ENCODE data around the gene C14orf119. TPM values are rescaled to one million over a fixed set of nuclear protein-coding genes. Genes with fewer than 3 reads are reported as not detected.

C14orf119 gene
- total RNA-seq, 2 donors from 2014 or later, result 20.3 to 32.3 TPM

DNA sequence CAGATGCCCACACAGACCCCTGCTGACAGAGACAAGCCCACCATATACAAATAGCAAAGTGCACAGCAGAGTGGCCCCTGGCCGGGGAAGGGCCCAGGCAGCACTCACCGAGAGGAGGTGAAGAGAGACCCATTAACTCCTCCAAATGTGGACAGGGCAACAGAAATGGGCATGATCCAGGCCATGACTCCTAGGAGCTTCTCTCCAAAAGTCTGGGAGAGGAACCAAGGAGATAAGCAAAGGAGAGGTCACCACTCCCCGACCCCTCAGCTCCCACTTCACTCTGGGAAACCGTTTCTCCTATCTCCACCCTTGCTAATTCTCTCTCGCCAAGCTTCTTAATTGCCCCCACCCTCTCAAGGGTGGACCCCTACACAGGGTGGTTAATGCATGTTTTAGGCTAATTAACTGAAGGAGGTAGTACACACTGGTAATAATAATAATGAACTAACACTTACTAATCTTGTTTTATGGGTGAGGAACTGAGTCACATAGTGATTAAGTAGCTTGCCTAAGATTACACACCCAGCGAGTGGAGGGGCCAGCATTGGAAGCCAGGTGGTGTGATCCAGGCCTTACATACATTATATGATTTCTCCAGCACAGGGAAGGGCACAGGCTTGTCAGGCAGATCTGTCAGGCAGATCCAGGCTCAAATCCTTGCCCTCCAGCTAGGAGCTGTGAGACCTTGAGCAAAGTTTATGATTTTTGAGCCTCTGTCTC is 42.7 kb downstream of the C14orf119 start:
- no peak overlapping the region for H3K4me3 ChIP-seq
- DNase-seq (ENCODE audit: low spot score), result no peak
- 67% methylated on average over 6 of the region's 6 CpGs for WGBS
- H3K27ac ChIP-seq, result peak overlapping the region; percentile 58 to 73
- H3K36me3 ChIP-seq, result peaks cover 3 to 13% of the 10 kb centered on the region in 2 donors
- intact Hi-C loops (cut with DNase I), result no loop called here
- no peaks in the 10 kb centered on the region for H3K27me3 ChIP-seq (replicated peaks; ENCODE audit: insufficient read depth)
- TF ChIP-seq POLR2A (IDR thresholded peaks at IDR 0.05), result no peak
- no peak for TF ChIP-seq CTCF (IDR thresholded peaks at IDR 0.05)
- TF ChIP-seq POLR2AphosphoS5 (IDR thresholded peaks at IDR 0.05), result no peak
- no peaks in the 10 kb centered on the region for H3K4me1 ChIP-seq (replicated peaks)
- no peaks in the 10 kb centered on the region for H3K9me3 ChIP-seq

GRCh38 chr14:23139874-23140273 is 44.6 kb downstream of the C14orf119 start:
- H3K4me3 ChIP-seq, result no peak overlapping the region
- no peak for TF ChIP-seq POLR2A (IDR thresholded peaks at IDR 0.05)
- no peak for TF ChIP-seq CTCF (IDR thresholded peaks at IDR 0.05)
- TF ChIP-seq POLR2AphosphoS5 (IDR thresholded peaks at IDR 0.05), result no peak
- H3K27me3 ChIP-seq (replicated peaks; ENCODE audit: insufficient read depth), result no peaks in the 10 kb centered on the region
- 98% methylated on average over 2 of the region's 2 CpGs for WGBS
- no peaks in the 10 kb centered on the region for H3K4me1 ChIP-seq (replicated peaks)
- intact Hi-C loops (cut with DNase I), result loop anchor here (5.0 kb wide), 1 partner anchor 42 kb away; the partner anchor contains the start of gene SLC7A8
- no peaks in the 10 kb centered on the region for H3K9me3 ChIP-seq
- H3K36me3 ChIP-seq, result peaks cover 3 to 13% of the 10 kb centered on the region in 2 donors
- DNase-seq (ENCODE audit: low spot score), result no peak
- H3K27ac ChIP-seq, result no peak overlapping the region

GRCh38 chr14:23140371-23140770 is 45.1 kb downstream of the C14orf119 start:
- TF ChIP-seq POLR2A (IDR thresholded peaks at IDR 0.05) (no peak), CTCF (IDR thresholded peaks at IDR 0.05) (no peak), POLR2AphosphoS5 (IDR thresholded peaks at IDR 0.05) (no peak)
- H3K27me3 ChIP-seq (replicated peaks; ENCODE audit: insufficient read depth), result no peaks in the 10 kb centered on the region
- intact Hi-C loops (cut with DNase I), result loop anchor here (5.0 kb wide), 1 partner anchor 42 kb away; the partner anchor contains the start of gene SLC7A8
- no peak overlapping the region for H3K27ac ChIP-seq
- H3K9me3 ChIP-seq, result no peaks in the 10 kb centered on the region
- H3K4me3 ChIP-seq, result no peak overlapping the region
- DNase-seq (ENCODE audit: low spot score), result no peak
- 95% methylated on average over 6 of the region's 6 CpGs for WGBS
- H3K4me1 ChIP-seq (replicated peaks), result no peaks in the 10 kb centered on the region
- peaks cover 3 to 13% of the 10 kb centered on the region in 2 donors for H3K36me3 ChIP-seq

DNA sequence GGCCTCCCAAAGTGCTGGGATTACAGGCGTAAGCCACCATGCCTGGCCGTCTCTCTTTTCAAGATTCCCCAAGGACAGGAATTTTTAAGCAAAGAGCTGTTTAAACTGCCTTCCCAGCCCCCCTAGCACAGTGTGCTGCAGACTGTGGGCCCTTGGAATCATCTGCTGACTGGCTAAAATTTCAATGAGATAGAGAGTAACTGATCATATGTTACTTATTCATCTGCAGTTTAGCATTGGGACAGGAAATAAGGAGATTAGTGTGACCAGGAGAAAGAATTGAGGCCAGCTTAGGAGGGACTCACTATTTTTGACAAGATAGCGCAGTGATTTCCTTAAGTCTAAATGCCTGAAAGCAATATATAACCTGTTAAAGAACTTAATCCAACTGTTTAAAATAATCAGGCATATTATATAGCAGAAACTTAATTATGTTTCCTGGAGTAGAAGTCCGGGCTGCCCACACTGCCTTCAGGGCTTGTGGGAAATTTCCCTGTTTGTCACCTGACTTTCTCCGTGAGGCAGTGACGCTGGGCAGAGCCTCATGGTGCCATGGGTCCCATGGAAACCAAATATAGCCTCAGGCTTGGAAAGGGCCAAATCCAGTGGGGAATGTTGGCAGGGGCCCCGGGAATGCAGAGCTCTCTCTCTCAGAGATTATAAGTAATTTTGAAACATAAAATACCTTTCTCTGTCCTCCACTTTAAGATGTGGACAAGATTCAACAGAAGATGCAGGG is 46.6 kb downstream of the C14orf119 start:
- intact Hi-C loops (cut with DNase I), result loop anchor here (5.0 kb wide), 1 partner anchor 40 kb away; the partner anchor contains the start of gene SLC7A8
- DNase-seq (ENCODE audit: low spot score), result peak; percentile 69
- H3K27me3 ChIP-seq (replicated peaks; ENCODE audit: insufficient read depth), result no peaks in the 10 kb centered on the region
- no peaks in the 10 kb centered on the region for H3K4me1 ChIP-seq (replicated peaks)
- H3K9me3 ChIP-seq, result no peaks in the 10 kb centered on the region
- 52% methylated on average over 7 of the region's 7 CpGs for WGBS
- peak overlapping the region; percentile 43 to 47 for H3K27ac ChIP-seq
- H3K4me3 ChIP-seq, result no peak overlapping the region
- no peak for TF ChIP-seq CTCF (IDR thresholded peaks at IDR 0.05)
- peak; percentile 82 for TF ChIP-seq POLR2AphosphoS5 (IDR thresholded peaks at IDR 0.05)
- peaks cover 3 to 13% of the 10 kb centered on the region in 2 donors for H3K36me3 ChIP-seq

All from prostate gland (tissue), 2 donors.